Testis (tissue), 2 donors: ENCODE measurements around the gene SNX32.

Experiments
- CTCF ChIP-seq, 3 experiments: fragments of 450-650 bp in 2 of 3; fragments of 200-600 bp in 1 of 3; sonication (generic) in 1 of 3; IDR thresholded peaks; one replicate each; pipeline ENCODE4 v1.5.1; 2016 to 2019; ENCODE audit warnings: antibody characterized with exemption in 3 of 3, mild to moderate bottlenecking in 2 of 3, moderate library complexity in 1 of 3
- POLR2A ChIP-seq: fragments of 450-650 bp; IDR thresholded peaks from one replicate; pipeline ENCODE4 v1.6.1; 2017; ENCODE audit warnings: antibody characterized with exemption, mild to moderate bottlenecking, moderate library complexity

- TF ChIP-seq POLR2A = no peak
- no peak for TF ChIP-seq CTCF (IDR thresholded peaks at IDR 0.05)
Observed at GRCh38 chr11:65894034-65894591, 60.4 kb downstream of the SNX32 start.
